Fibroblast of peridontal ligament (primary cell): ENCODE data around the gene GRAP.
"Not testable (repeated sequence)": the region's sequence is repeated elsewhere in the genome, so short reads cannot be mapped to it uniquely, and the experiment has no call there.

ENCODE experiments used
- DNase-seq: peaks from one replicate; pipeline ENCODE4 v3.0.0-alpha.2; 2010; ENCODE audit errors: extremely low read depth

Gene GRAP

DNA sequence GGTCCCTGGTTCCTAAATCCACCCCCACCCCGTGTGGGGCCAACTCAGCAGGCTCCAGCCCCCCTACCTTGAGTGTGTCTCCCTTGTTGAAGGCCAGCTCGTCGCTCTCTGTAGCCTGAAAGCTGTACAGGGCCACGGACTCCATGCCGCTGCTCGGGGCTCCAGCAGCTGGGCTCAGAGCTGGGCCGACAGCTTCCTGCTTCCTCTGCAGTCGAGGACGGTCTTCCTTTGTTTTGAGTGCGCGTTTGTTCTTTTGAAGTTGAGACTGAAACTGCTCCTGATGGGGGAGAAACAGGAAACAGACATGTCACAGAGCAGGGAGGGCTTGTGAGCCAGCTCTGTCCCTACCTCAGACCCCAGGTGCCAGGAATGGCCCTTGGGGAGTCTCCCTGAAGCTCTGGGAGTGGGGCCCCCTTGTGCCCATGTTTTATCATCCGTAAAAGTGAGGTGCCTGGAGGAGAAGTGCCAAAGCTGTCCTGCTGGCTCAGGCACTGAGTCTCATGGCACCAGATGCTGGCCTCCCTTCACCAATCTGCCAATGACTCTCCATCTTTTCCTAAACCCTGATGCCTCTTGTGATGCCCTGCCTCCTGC is at the start of gene GRAP:
GRAP (minus strand) TSS at position 176 of the 594 bp plus-strand sequence; CDS start at position 145, 31 bp downstream.
- not testable (repeated sequence) for DNase-seq

DNA sequence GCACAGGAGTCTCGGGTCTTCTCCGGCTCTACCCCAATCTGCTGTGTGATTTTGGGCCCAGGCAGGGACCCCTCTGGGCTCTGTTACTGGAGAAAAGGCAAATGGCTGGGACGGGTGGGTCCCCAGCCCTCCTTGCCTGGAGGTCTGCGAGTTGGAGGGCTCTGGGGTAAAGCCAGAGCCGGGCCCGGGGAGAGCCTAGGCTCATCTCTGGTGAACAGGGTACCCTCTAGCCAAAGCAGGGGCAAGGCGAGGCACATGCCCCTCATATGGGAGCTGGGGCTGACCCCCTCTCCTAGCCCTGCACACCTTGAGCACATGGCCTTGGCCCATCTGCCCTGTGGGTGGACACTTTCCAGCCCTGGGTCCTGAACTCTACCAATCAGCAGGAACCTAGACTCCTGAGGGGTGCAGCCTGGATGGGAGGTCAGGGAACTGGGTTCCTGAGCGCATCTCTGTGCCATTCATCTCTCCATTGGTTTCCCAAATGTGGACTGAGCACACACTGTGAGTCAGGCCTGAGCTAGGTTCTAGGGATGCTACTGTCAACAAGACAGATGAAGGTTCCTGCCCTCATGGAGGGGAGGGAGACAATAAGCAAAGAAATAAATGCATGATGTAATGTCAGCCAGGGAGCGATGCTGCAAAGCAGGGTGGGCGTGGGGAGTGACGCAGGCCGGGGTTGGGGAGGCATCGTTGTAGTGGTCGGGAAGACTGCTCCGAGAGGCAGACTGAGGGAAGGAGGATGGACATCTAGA is 47.1 kb upstream of the GRAP start:
- not testable (repeated sequence) for DNase-seq

DNA sequence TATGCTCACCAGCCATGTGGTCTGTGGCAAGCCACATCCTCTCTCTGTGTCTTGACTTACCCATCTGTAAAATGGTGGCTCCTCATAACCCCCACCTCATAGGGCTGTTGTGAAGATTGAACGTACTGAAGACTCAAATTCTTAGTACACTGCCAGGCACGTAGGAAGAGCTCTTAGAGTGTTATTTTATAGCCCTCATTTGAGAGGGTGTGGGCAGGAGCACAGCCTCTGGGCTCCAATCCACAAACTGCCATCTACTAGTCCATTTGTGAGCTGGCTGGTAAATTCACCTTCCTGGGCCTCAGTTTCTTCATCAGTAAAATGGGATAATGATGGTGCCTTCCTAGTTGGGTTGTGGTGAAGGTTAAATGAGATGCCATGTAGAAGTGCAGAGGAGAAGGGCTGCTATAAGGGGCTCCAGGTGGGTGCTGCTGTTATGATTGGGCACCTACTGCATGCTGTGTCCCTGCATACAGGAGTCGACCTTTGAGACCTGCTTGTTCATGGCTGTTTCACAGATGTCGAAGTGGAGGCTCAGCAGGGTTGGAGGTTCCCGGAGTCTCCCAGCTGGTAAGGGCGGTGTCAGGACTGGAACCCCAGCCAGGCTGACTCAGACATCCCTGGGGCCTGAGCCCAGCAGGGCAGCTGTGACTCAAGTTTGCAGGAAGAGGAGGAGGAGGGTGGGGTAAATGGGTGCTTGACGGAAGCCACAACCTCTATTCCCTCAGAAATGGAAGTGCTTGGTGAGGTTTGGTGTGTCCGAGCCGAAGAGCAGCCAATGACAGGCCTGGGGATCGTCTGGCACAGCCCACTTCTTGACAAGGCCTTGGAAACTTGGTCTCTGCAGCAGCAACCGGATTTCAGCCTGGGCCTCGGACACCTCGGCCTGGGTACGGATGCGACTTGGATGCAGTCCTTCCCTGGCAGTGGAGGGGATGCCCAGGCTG is 46.3 kb upstream of the GRAP start:
- not testable (repeated sequence) for DNase-seq

DNA sequence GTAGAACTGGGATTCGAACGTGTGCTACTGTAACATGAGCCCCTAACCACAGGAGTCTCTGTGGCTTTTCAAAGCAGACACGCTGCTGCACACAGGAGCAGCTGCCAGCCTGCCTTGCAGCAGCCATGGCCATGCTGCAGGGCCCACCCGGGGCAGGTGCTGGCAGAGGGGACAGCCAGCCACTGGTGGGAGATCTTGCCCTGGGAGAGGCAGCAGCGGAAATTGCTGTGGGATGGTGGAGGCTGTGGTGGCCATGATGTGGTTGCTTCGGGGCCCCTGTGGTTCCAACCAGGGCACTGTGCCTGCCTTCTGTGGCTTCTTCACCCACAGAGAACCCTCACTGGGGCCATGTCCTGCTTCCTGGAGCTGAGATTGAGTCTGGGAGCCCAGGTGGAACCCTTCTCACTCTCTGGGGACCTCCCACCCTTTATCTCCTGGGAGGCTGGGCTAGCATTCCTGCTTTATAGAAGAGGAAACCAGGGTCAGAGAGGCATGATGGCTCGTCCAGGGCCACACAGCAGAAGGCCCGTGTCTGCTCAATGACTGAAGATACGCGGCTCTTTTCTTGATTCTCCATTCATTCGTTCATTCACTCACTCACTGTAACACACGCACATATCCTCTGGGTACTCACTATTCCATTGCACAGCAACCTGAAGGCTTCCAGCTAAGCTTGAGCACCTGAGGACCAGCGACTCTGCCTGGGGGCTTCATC is 43.5 kb upstream of the GRAP start:
- not testable (repeated sequence) for DNase-seq

DNA sequence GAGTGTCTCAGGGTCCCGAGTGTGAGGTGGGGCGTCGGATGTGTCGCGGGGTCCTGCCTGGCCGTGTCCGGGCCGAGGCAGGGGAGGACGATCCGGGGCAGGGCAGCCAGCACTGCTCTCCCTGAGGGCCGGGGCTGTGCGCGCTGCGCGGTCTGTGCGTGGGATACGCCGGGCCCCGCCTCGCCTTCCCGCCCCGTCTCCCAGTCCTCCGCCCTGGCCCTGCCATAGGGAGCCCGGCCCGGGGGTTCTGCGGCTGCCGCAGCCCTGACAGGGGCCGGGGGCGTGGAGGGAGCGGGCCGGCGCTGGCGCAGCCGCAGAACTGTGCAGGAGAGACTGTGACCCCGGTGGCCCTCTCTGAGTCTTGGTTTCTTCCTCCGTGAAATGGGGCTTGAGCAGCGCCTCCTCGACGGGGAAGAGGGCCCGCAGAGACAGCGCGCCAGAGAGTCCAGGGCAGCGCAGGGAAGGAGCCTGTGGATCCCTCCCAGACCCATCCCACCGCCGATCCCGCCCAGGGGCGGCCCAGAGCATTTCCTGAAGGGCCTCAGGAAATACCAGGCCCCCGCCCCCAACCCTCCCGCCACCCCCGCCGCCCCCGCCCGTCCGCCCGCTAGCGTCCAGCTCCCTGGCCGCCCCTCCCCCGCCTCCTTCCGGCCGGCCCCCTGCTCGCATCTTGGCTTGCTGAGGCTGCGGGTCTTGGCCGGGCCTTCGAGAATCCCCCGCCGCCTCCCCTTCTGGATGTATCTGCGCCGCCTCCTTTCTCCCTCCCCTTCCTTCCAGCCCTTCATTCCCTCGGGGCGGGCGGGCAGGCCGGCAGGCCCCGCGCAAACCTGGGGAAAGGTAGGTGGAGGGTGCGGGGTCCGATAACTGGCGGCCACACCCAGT is 42.3 kb upstream of the GRAP start:
- DNase-seq: not testable (repeated sequence)

DNA sequence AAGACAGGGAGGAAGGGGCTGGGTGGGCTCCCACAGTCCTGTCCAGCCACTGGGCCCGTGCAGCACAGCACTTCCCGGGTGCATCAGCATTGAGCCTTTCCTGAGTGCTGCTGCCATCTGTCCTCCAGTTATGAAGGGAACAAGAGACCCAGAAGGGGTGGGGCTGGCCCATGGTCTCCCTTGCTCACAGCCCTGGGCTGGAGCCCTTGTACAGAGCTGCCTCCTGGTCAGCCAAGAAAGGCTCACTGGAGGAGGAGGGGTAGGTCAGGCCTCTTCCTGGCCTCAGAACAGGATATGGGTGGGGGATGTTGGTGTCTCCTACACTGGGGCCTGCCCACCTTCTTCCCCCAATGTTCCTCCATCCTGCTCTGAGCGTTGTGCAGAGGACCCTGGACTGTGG is 30.6 kb upstream of the GRAP start:
- not testable (repeated sequence) for DNase-seq

DNA sequence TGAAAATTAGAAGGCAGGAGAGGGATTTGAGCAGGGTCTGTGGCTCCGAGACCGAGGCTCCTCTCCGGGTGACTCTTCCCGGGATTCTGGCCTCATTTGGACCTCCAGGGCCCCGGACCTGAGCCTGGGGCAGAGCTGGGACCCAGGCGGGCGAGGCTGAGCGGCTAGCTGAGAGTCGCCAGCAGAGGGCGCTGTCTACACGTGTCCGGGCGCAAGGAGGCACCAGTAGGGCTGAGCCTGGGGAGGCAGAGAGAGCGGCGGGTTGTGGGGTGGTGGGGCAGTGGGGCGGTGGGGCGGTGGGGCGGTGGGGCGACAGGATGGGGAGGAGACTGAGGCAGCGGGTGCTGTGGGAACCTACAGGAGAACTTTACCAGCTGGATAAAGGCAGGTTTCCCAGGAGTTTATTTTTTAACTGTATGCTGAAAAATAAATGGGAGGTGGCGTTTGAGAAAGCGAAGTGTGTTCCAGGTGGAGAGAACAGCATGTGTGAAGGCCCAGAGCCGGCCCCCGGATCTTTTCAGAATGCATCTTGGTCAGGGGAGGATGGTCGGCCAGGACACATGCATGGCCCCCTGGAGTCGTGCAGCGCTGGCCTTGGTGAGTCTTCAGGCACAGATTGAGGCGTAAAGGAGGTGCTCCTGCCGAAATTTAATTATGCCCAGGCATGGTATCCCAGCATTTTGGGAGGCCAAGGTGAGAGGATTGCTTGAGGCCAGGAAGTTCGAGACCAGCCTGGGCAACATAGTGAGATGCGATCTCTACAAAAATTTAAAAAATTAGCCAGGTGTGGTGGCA is 29.8 kb upstream of the GRAP start:
- DNase-seq: not testable (repeated sequence)

DNA sequence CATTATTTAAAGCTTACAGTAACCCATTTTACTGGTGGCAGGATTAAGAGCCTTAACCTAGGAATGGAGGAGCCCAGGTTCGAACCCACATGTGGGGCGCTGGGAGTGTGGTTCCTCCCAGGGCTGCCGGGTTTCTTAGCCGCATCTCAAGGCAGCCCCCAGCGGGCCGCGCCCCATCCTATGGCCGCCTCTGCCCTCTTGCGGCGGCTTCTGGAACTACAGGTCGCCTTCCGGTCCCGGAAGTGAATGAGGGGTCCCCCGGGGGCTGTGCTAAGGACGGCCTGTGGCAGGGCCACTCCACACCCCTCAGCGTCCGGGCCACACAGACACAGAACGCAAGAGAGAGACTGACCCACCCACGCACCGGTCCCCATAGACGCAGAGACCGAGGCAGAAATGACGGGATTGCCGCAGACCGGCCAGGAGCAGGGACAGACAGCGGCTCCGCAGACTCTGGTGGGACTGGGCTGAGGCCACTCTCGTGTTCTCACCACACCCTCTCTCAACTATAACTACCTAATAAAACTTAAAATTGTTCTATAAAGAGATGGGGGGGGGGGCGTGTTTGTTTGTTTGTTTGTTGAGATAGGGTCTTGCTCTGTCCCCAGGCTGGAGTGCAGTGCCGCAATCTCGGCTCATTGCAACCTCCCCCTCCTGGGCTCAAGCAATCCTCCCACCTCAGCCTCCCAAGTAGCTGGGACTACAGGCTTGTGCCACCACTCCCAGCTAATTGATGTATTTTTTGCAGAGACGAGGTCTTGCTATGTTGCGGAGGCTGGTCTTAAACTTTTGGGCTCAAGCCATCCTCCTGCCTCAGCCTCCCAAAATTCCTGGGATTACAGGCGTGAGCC is 23.8 kb upstream of the GRAP start:
- not testable (repeated sequence) for DNase-seq

DNA sequence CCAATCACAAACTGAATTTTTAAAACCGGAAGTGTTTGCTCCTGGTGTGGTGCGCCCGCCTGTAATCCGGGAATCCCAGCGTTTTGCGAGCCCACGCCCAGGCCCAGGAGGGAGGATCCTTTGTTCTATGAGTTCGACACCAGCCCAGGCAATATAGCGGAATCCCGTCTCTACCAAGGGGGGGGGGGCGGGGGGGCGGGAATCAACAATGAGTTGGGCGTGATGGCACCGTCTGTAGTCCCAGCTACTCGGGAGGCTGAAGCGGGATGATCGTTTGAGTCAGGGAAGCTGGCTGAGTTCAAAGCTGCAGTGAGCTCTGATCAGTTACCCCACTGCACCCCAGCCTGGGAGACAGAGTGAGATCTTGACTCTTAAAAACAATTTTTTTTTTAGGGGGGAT is 17.6 kb upstream of the GRAP start:
- DNase-seq: not testable (repeated sequence)

DNA sequence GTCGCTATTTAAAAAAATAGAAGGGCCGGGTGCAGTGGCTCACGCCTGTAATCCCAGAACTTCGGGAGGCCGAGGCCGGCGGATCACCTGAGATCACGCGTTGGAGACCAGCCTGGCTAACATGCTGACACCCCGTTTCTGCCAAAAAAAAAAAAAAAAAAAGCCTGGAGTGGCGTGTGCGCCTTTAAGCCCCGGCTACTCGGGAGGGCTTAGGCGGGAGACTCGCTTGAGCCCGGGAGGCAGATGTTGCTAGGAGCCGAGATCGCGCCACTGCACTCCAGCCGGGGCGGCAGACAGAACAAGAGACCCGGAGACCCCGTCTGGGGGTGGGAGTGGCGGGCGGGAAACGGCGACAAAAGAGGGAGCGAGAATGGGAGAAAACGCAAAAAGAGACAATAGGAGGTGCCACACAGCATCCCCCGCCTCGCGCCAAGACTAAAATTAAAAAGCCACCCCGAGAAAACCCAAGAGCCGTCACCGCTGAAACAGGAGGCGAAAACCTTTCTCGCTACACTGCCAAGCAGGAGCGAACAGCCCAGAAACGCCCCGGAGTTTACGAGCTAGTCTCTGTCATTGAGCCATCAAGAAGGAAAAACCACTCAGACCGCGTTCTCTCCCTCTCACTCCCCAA is 16.7 kb upstream of the GRAP start:
- not testable (repeated sequence) for DNase-seq

DNA sequence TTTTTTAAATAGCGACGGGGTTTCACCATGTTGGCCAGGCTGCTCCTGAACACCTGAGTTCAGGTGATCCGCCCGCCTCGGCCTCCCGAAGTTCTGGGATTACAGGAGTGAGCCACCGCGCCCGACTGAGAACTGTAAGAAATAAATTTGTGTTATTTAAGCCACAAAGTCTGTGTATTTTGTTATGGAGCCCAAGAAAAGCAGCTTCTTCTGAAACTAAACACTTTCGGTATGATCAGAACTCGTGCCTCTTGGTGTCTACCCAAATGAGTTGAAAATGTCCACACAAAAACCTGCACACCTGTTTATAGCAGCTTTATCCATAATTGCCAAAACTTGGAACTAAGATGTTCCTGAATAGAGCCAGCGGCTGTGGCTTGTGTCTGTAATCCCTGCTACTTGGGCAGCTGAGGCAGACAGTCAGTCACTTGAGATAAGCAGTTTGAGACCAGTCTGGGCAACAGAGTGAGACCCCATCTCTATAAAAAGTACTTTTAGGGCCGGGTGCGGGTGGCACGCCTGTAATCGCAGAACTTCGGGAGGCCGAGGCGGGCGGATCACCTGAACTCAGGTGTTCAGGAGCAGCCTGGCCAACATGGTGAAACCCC is 16.1 kb upstream of the GRAP start:
- not testable (repeated sequence) for DNase-seq

DNA sequence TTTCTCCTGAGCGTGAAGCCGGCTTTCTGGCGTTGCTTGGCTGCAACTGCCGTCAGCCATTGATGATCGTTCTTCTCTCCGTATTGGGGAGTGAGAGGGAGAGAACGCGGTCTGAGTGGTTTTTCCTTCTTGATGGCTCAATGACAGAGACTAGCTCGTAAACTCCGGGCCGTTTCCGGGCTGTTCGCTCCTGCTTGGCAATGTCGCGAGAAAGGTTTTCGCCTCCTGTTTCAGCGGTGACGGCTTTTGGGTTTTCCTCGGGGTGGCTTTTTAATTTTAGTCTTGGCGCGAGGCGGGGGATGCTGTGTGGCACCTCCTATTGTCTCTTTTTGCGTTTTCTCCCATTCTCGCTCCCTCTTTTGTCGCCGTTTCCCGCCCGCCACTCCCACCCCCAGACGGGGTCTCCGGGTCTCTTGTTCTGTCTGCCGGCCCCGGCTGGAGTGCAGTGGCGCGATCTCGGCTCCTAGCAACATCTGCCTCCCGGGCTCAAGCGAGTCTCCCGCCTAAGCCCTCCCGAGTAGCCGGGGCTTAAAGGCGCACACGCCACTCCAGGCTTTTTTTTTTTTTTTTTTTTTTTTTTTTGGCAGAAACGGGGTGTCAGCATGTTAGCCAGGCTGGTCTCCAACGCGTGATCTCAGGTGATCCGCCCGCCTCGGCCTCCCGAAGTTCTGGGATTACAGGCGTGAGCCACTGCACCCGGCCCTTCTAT is 15.4 kb upstream of the GRAP start:
- DNase-seq: not testable (repeated sequence)

DNA sequence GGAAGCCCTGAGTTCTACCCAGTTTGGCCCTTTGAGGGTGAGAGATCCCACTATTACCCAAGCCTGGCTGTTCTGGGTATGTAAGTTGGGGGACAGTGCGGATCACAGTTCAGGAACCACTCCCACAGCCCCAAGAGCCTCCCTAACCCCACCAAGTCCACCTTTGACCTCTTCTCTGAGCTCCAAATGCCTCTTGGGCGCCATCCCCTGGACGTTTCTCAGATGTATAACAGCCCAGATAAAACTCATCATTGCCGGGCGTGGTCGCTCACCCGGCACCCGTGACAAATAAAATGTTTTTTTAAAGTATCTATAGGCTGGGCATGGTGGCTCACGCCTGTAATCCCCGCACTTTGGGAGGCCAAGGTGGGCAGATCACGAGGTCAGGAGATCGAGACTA is 8.7 kb upstream of the GRAP start:
- DNase-seq: not testable (repeated sequence)

DNA sequence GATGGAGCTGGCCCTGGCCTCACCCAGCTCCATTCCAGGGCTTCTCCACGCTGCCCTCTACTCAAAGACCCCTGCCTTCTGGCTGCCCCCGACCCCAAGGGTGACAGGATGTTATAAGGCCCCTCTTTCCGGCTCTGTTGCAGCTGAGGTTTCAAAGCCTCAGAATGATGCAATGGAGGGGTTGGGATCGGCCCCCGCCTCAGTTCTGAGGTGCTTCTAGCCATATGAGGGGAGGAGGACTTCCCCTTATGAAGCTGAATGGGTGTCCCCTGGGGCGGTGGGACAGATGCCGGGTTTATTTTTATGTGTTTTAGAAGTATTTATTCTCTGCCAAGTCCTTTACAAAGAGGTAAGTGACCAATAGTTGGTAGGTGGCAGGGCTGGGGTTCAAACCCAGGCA is 2.1 kb upstream of the GRAP start:
- DNase-seq: not testable (repeated sequence)

DNA sequence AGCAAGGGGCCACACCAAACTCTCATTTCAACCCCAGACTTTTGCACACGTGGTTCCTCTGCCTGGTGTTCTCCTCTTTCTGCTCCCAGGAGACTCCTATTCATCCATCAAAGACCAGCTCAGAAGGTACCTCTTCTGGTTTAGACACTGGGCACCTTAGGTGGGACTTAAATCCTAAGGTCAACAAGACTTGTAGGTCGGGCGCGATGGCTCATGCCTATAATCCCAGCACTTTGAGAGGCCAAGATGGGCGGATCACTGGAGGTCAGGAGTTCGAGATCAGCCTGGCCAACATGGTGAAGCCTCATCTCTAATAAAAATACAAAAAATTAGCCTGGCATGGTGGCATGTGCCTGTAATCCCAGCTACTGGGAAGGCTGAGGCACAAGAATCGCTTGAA is 753 bp upstream of the GRAP start:
- not testable (repeated sequence) for DNase-seq

DNA sequence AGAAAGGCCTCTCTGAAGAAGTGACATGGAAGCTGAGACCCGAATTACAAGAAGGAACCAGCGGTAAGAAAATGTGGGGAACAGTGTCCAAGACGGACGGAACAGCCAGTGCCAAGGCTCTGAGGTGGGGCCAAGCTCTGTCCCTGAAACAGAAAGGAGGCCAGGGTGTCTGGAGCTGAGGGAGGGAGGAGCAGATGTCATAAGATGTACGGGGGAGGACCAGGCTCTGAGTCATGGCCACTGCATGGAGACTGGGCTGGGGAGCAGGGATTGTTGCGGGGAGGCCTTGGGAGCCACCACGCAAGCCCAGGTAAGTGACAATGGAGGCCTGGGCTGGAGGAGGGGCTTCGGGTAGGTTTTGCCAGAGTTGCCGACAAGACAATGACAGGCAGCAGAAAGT is 2.1 kb downstream of the GRAP start:
- DNase-seq: not testable (repeated sequence)

DNA sequence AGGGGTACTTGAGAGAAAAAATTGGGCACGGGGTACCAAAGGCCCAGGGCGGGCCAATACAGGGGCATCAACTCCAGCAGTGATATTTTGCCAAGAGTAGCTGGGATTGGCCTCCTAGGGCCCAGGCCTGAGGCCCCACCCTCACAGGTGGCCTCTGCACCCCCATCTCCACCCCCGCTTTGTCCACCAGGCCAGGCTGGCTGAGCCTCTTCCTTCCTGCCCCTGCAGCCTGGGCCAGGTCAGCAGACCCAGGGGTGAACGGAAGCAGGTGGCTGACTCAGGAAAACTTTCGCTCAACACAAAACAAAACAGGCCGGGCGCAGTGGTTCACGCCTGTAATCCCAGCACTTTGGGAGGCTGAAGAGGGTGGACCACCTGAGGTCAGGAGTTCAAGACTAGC is 3.7 kb downstream of the GRAP start:
- not testable (repeated sequence) for DNase-seq
